Hepatocyte (in vitro differentiated cells): ENCODE results near the gene S100Z. TPM values are rescaled to one million over a fixed set of nuclear protein-coding genes. Genes with fewer than 3 reads are reported as not detected.

Source experiments
- DNase-seq: peaks from one replicate; pipeline ENCODE4 v3.0.0-alpha.2; 2016; ENCODE audit warnings: low spot score
- H2AFZ ChIP-seq: fragments of 200-600 bp; sonication (generic); 2 replicates; pipeline ENCODE4 v1.6.0; 2016; ENCODE audit warnings: antibody characterized with exemption, mild to moderate bottlenecking
- H3K27ac ChIP-seq: fragments of 200-600 bp; sonication (generic); 2 replicates; pipeline ENCODE4 v1.5.1; 2016; ENCODE audit warnings: mild to moderate bottlenecking
- H3K27me3 ChIP-seq: fragments of 200-600 bp; sonication (generic); 2 replicates; pipeline ENCODE4 v1.6.1; 2016
- H3K36me3 ChIP-seq: fragments of 200-600 bp; sonication (generic); replicated peaks from 2 replicates; pipeline ENCODE4 v1.5.1; 2016; ENCODE audit warnings: low read depth; ENCODE audit not compliant: insufficient read depth
- H3K4me1 ChIP-seq: fragments of 200-600 bp; sonication (generic); 2 replicates; pipeline ENCODE4 v1.5.1; 2016; ENCODE audit warnings: mild to moderate bottlenecking, moderate library complexity; ENCODE audit not compliant: insufficient read depth
- H3K4me2 ChIP-seq: fragments of 200-600 bp; sonication (generic); 2 replicates; pipeline ENCODE4 v1.6.0; 2016
- H3K4me3 ChIP-seq: fragments of 200-600 bp; sonication (generic); 2 replicates; pipeline ENCODE4 v1.5.1; 2016; ENCODE audit warnings: mild to moderate bottlenecking
- H3K79me2 ChIP-seq: fragments of 200-600 bp; sonication (generic); 2 replicates; pipeline ENCODE4 v1.6.0; 2017; ENCODE audit warnings: mild to moderate bottlenecking
- H3K9me2 ChIP-seq: fragments of 200-600 bp; sonication (generic); replicated peaks from 2 replicates; pipeline ENCODE4 v1.6.0; 2017; ENCODE audit warnings: mild to moderate bottlenecking; ENCODE audit not compliant: insufficient read depth
- H3K9me3 ChIP-seq: fragments of 200-600 bp; sonication (generic); 2 replicates; pipeline ENCODE4 v1.5.1; 2016; ENCODE audit warnings: low read depth, mild to moderate bottlenecking
- H4K20me1 ChIP-seq: fragments of 200-600 bp; sonication (generic); 2 replicates; pipeline ENCODE4 v1.6.0; 2016; ENCODE audit warnings: mild to moderate bottlenecking; ENCODE audit not compliant: insufficient read depth, poor library complexity, severe bottlenecking
- EZH2 ChIP-seq: fragments of 200-600 bp; sonication (generic); IDR thresholded peaks from 2 replicates; pipeline ENCODE4 v1.6.1; 2016; ENCODE audit warnings: antibody characterized with exemption, mild to moderate bottlenecking, borderline replicate concordance
- EZH2phosphoT487 ChIP-seq: fragments of 200-600 bp; sonication (generic); IDR thresholded peaks from one replicate; pipeline ENCODE4 v1.6.1; 2018; ENCODE audit warnings: antibody characterized with exemption, mild to moderate bottlenecking, low read depth, moderate library complexity; ENCODE audit not compliant: unreplicated experiment, severe bottlenecking
- WGBS: methylation state at CpG from one replicate; pipeline ENCODE4 v1.1.6; 2016; ENCODE audit warnings: low lambda C conversion rate; ENCODE audit errors: missing lambda C conversion rate; 5-methylcytosine and 5-hydroxymethylcytosine counted together
- polyA plus RNA-seq: library from polyadenylated mRNA; unstranded; fragments of >200 nt; fragmentation: Nextera tagmentation; extraction: Ambion mirVana; gene quantifications from 2 replicates; pipeline ENCODE4 v1.2.1, GENCODE V29; 2016
- total RNA-seq: library from RNA; depleted of rRNA; stranded (reverse); fragments of >200 nt; gene quantifications from 2 replicates; pipeline ENCODE4 v1.2.3, GENCODE V29; 2014
- TF ChIP-seq, protein P1 (sequence below): fragments of 200-600 bp; sonication (generic); IDR thresholded peaks from 2 replicates; pipeline ENCODE4 v1.5.1; 2016; ENCODE audit warnings: antibody characterized with exemption, mild to moderate bottlenecking; ENCODE audit not compliant: poor library complexity

S100Z gene
- total and polyA plus RNA-seq, 2 experiments from 2014 or later, result 0.51 to 1.4 TPM

DNA sequence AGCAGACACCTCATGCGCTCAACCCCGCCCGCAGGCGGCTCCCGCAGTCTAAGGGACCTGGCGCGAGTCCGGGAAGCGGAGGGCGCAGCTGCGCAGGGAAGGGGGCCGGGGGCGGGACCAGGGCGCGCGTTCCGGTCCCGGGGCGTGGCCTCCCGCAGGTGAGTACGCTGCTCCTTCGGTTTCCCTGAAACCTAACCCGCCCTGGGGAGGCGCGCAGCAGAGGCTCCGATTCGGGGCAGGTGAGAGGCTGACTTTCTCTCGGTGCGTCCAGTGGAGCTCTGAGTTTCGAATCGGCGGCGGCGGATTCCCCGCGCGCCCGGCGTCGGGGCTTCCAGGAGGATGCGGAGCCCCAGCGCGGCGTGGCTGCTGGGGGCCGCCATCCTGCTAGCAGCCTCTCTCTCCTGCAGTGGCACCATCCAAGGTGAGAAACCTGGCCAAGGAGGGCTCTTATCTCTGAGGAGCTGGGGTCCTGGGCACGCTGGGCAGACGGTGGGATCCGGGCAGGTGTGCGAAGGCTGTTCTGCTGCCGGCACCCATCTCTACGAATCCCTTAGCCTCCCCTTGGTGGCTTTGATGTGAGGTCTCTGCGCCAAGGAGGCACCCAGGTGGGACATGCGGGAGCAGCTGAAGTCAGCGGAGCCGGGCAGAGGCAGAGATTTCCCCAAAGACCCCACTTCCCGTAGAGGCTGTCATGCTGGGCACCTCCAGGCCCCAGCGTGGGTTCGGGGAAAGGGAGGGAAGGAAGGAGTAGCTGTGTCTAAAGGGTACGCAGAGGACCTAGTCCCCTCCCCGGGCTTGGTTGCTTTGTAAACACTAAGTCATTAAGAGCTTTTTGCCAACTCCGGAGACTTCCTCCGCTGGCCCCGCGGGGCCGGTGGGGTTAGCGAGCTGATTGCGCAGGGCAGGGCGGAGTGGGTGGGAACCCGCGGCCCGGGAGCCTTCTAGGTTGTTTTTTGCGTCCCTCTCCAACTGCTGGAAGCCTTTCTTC is 30.7 kb upstream of the S100Z start, which contains the start of gene F2RL1:
Gene F2RL1 (plus strand): TSS at position 187 of the 988 bp plus-strand sequence. CDS start 153 bp downstream, at position 340.
- Histone ChIP-seq H3K9me2 (no peaks in the 10 kb centered on the region), H3K9me3 (no peaks in the 10 kb centered on the region), H2AFZ (peak within 1 kb of the TSS; percentile 63), H3K27me3 (no peaks in the 10 kb centered on the region), H3K4me2 (peak within 1 kb of the TSS; percentile 79), H3K79me2 (peaks cover 46% of the 10 kb centered on the region), H3K4me3 (peak within 1 kb of the TSS; percentile 80), H3K36me3 (no peaks in the 10 kb centered on the region), H3K27ac (peak within 1 kb of the TSS; percentile 99), H4K20me1 (no peaks in the 10 kb centered on the region), H3K4me1 (no peaks in the 10 kb centered on the region)
- 2% methylated on average over 64 of the region's 72 CpGs for WGBS
- peak; percentile 96 for DNase-seq
- TF ChIP-seq EZH2phosphoT487 (no peak), EZH2 (no peak)
- TF ChIP-seq, protein P1, sequence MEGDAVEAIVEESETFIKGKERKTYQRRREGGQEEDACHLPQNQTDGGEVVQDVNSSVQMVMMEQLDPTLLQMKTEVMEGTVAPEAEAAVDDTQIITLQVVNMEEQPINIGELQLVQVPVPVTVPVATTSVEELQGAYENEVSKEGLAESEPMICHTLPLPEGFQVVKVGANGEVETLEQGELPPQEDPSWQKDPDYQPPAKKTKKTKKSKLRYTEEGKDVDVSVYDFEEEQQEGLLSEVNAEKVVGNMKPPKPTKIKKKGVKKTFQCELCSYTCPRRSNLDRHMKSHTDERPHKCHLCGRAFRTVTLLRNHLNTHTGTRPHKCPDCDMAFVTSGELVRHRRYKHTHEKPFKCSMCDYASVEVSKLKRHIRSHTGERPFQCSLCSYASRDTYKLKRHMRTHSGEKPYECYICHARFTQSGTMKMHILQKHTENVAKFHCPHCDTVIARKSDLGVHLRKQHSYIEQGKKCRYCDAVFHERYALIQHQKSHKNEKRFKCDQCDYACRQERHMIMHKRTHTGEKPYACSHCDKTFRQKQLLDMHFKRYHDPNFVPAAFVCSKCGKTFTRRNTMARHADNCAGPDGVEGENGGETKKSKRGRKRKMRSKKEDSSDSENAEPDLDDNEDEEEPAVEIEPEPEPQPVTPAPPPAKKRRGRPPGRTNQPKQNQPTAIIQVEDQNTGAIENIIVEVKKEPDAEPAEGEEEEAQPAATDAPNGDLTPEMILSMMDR, result no peak

DNA sequence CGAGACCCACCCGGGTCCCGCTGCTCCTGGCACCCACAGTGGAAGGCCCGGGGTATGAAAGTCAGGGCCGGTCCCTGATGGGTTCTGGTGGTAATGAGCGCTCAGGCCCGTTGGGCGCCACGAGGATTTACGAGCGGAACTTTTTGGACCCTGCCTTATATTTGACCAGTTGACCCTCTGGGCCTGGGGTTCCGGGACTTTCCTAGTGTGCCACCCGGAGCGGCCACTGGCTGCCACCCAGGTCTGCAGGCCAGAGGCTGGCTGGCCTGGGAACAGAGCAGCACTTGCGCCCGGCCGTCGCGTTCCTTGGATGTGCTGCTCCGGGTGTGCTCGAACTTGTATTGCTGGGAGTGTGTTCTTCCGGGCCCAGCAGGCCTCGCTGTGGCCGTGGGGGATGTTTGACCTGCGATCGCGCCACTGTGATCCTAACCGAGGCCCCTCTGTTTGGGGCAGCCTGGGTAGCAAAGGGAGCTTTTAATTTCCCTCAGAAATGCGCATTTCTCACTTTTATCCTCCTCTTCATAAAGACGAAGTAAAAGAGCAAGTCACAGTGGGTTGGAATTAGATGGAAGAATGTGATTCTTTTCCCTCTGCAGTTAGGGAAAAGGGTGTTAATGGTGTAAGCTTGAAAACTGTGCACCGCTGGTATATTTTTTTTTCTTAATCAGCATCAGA is 29.8 kb upstream of the S100Z start:
- no peak for DNase-seq
- 14% methylated on average over 31 of the region's 31 CpGs for WGBS
- H3K79me2 ChIP-seq, result peaks cover 54% of the 10 kb centered on the region

DNA sequence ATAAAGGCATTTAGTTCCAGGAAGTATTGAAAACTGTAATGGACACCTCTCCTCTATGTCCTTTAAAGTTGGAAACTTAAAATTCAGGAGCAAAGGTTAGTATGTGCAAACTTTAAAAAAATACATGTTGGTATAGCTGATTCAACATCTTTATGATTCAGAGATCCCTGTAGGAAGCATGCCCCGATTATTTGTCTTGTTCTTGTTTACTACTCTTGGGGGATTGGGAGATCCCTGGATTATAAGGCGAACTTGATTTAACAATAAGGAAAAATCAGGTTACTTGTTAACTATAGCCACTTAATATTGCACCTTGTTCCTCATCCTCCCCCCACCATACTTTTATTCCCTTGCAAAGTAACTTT is 29.3 kb upstream of the S100Z start:
- TF ChIP-seq, protein P1, result no peak
- TF ChIP-seq EZH2phosphoT487, result no peak
- TF ChIP-seq EZH2, result no peak
- 42% methylated on average over 2 of the region's 2 CpGs for WGBS
- Histone ChIP-seq H3K27ac (peak overlapping the region; percentile 99), H3K4me2 (peak overlapping the region; percentile 79), H4K20me1 (no peaks in the 10 kb centered on the region), H3K9me3 (no peaks in the 10 kb centered on the region), H3K9me2 (no peaks in the 10 kb centered on the region), H3K79me2 (peaks cover 59% of the 10 kb centered on the region), H3K27me3 (no peaks in the 10 kb centered on the region), H3K4me3 (peak overlapping the region; percentile 80), H2AFZ (peak overlapping the region; percentile 63), H3K36me3 (no peaks in the 10 kb centered on the region), H3K4me1 (no peaks in the 10 kb centered on the region)
- DNase-seq, result no peak

More for the DNA sequence above, 29.8 kb upstream of the S100Z start:
- H3K4me1 ChIP-seq, result no peaks in the 10 kb centered on the region
- peak overlapping the region; percentile 80 for H3K4me3 ChIP-seq
- no peaks in the 10 kb centered on the region for H3K27me3 ChIP-seq
- H2AFZ ChIP-seq, result peak overlapping the region; percentile 63
- no peaks in the 10 kb centered on the region for H3K36me3 ChIP-seq
- H3K27ac ChIP-seq, result peak overlapping the region; percentile 99
- no peaks in the 10 kb centered on the region for H3K9me2 ChIP-seq
- H4K20me1 ChIP-seq, result no peaks in the 10 kb centered on the region
- TF ChIP-seq EZH2 (no peak), EZH2phosphoT487 (no peak)
- TF ChIP-seq, protein P1, result no peak
- H3K9me3 ChIP-seq, result no peaks in the 10 kb centered on the region
- peak overlapping the region; percentile 79 for H3K4me2 ChIP-seq
